B cell (primary cell): ENCODE measurements around the gene KLHL42. TPM values are rescaled to one million over a fixed set of nuclear protein-coding genes. Genes with fewer than 3 reads are reported as not detected.

Experiments
- ATAC-seq: fragments of 200-7000 bp; cut with Tn5 transposase; one replicate; pipeline ENCODE4 v1.10.0; 2021; ENCODE audit warnings: low read depth, mild to moderate bottlenecking, moderate number of reproducible peaks, moderate library complexity
- CTCF ChIA-PET: fragments of 350-600 bp; sonication (Branson Sonifier 250); formaldehyde crosslinking; loops from one replicate; lab custom pipeline; 2021; ENCODE audit warnings: antibody characterized with exemption, inconsistent platforms; lab: Charles Lee
- POLR2A ChIA-PET: fragments of 350-600 bp; sonication (Branson Sonifier 250); formaldehyde crosslinking; loops from one replicate; lab custom pipeline; 2021; ENCODE audit warnings: antibody characterized with exemption; lab: Charles Lee
- DNase-seq: peaks from one replicate; pipeline ENCODE4 v3.0.0; 2013
- H2AFZ ChIP-seq: 2 replicates; pipeline ENCODE4 v1.6.1; 2012; ENCODE audit warnings: mild to moderate bottlenecking, low read depth, low read length; ENCODE audit not compliant: insufficient read depth, poor library complexity, severe bottlenecking
- H3K27ac ChIP-seq, 2 donors: 1 replicate in 1 of 2; 2 replicates in 1 of 2; pipeline ENCODE4 v1.5.1; 2012 to 2013; ENCODE audit warnings: low read length in 2 of 2, mild to moderate bottlenecking in 2 of 2, moderate library complexity in 1 of 2
- H3K27me3 ChIP-seq, 4 experiments: fragments of 200-600 bp in 1 of 4; sonication (generic) in 1 of 4; replicated peaks in 1 of 4; 1 replicate in 2 of 4; 2 replicates in 2 of 4; pipeline versions ENCODE4 v1.6.1 to v1.7.0; 2013 to 2016; ENCODE audit warnings: low read length in 3 of 4, mild to moderate bottlenecking in 2 of 4, mixed read lengths in 1 of 4, moderate library complexity in 1 of 4; ENCODE audit not compliant: insufficient read depth in 4 of 4, control insufficient read depth in 3 of 4; ENCODE audit errors: control extremely low read depth in 1 of 4
- H3K36me3 ChIP-seq, 2 experiments: replicated peaks in 1 of 2; 1 replicate in 1 of 2; 2 replicates in 1 of 2; pipeline versions ENCODE4 v1.6.1 to v1.7.1; 2013; ENCODE audit warnings: low read length in 1 of 2; ENCODE audit not compliant: insufficient read depth in 2 of 2, control insufficient read depth in 1 of 2; ENCODE audit errors: control extremely low read depth in 1 of 2, extremely low read depth in 1 of 2
- H3K4me1 ChIP-seq, 2 donors: fragments of 200-600 bp in 1 of 2; sonication (generic) in 1 of 2; 1 replicate in 1 of 2; 2 replicates in 1 of 2; pipeline versions ENCODE4 v1.5.1 to v1.6.1; 2013 to 2017; ENCODE audit warnings: low read length in 2 of 2; ENCODE audit not compliant: control insufficient read depth in 2 of 2, insufficient read depth in 2 of 2
- H3K4me2 ChIP-seq: replicated peaks from 2 replicates; pipeline ENCODE3; 2012; ENCODE audit warnings: mild to moderate bottlenecking, low read depth, low read length; ENCODE audit not compliant: poor library complexity, severe bottlenecking
- H3K4me3 ChIP-seq, 5 experiments: fragments of 200-600 bp in 1 of 5; sonication (generic) in 1 of 5; 1 replicate in 3 of 5; 2 replicates in 2 of 5; pipeline versions ENCODE4 v1.5.1 to v1.7.0; 2011 to 2016; ENCODE audit warnings: low read length in 4 of 5, mild to moderate bottlenecking in 4 of 5, low read depth in 2 of 5, control low read depth in 1 of 5, moderate library complexity in 1 of 5; ENCODE audit not compliant: insufficient read depth in 1 of 5; ENCODE audit errors: control extremely low read depth in 1 of 5, extremely low read depth in 1 of 5
- H3K79me2 ChIP-seq: fragments of 200-600 bp; sonication (generic); one replicate; pipeline ENCODE4 v1.6.0; 2016; ENCODE audit warnings: low read length; ENCODE audit not compliant: control insufficient read depth, insufficient read depth
- H3K9ac ChIP-seq: fragments of 200-600 bp; sonication (generic); 2 replicates; pipeline ENCODE4 v1.6.1; 2017; ENCODE audit warnings: mild to moderate bottlenecking, low read length, moderate library complexity
- H3K9me3 ChIP-seq, 3 donors: one replicate each; pipeline versions ENCODE4 v1.6.1 to v1.7.1; 2013; ENCODE audit warnings: low read length in 2 of 3; ENCODE audit not compliant: control insufficient read depth in 2 of 3, insufficient read depth in 1 of 3; ENCODE audit errors: control extremely low read depth in 1 of 3
- H4K20me1 ChIP-seq: 2 replicates; pipeline ENCODE4 v1.6.0; 2012; ENCODE audit warnings: mild to moderate bottlenecking, low read length; ENCODE audit not compliant: insufficient read depth, control insufficient read depth, poor library complexity, severe bottlenecking
- H3K27ac Mint-ChIP-seq: one replicate; pipeline ENCODE4 v1.8.0; 2021; ENCODE audit warnings: mixed read lengths
- H3K27me3 Mint-ChIP-seq: one replicate; pipeline ENCODE4 v1.8.0; 2021; ENCODE audit warnings: mixed read lengths
- H3K4me1 Mint-ChIP-seq: one replicate; pipeline ENCODE4 v1.8.0; 2021; ENCODE audit warnings: mixed read lengths
- H3K4me3 Mint-ChIP-seq: one replicate; pipeline ENCODE4 v1.8.0; 2021; ENCODE audit warnings: mixed read lengths
- H3K9me3 Mint-ChIP-seq: one replicate; pipeline ENCODE4 v1.8.0; 2022; ENCODE audit warnings: mixed read lengths; ENCODE audit not compliant: insufficient read depth
- CTCF ChIP-seq: fragments of 200-600 bp; IDR thresholded peaks from one replicate; pipeline ENCODE4 v1.8.0; 2022; ENCODE audit warnings: antibody characterized with exemption, mild to moderate bottlenecking
- EZH2 ChIP-seq: IDR thresholded peaks from 2 replicates; pipeline ENCODE4 v1.6.1; 2012; ENCODE audit warnings: borderline replicate concordance, low read depth, mild to moderate bottlenecking, moderate library complexity, low read length; ENCODE audit not compliant: insufficient read depth, poor library complexity, severe bottlenecking
- WGBS: methylation state at CpG from one replicate; pipeline ENCODE4 v1.1.5; 2013; ENCODE audit warnings: missing lambda C conversion rate; ENCODE audit not compliant: insufficient coverage; 5-methylcytosine and 5-hydroxymethylcytosine counted together
- intact Hi-C: fragments of 100-400 bp; cut with micrococcal nuclease; formaldehyde crosslinking; loops from one replicate; pipeline ENCODE4 v1.10.0; 2022
- polyA plus RNA-seq: library from polyadenylated mRNA; depleted of rRNA; stranded (reverse); fragments of >200 nt; gene quantifications from 2 replicates; pipeline ENCODE4 v1.2.3, GENCODE V29; 2012
- total RNA-seq, 2 donors: library from RNA; stranded (reverse); fragments of 120-200 nt in 1 of 2; gene quantifications; 1 replicate in 1 of 2; 2 replicates in 1 of 2; pipeline versions ENCODE4 v1.2.3 to v1.2.4, GENCODE V29; 2013 to 2022

Gene KLHL42
- total and polyA plus RNA-seq, 2 donors (not counting 1 experiment from before 2014, with no cell fraction given) = 11.5 to 20.5 TPM

GRCh38 chr12:27808841-27809240, 28.8 kb downstream of the KLHL42 start:
- H3K36me3 ChIP-seq = no peaks in the 10 kb centered on the region
- H3K9me3 ChIP-seq = no peaks in the 10 kb centered on the region
- TF ChIP-seq CTCF (no peak), EZH2 (no peak)
- ChIA-PET CTCF (interaction anchor here (0.7 kb wide), 1 partner anchor 69 kb away, joined by 3 read pairs; no protein-coding TSS in a partner anchor), POLR2A (no interaction called here)
- H3K27me3 Mint-ChIP-seq = peaks cover 12% of the 10 kb centered on the region
- no peaks in the 10 kb centered on the region for H3K27me3 ChIP-seq
- no peak overlapping the region for H2AFZ ChIP-seq
- no peaks in the 10 kb centered on the region for H3K79me2 ChIP-seq
- WGBS = 55% methylated on average over 4 of the region's 6 CpGs
- H4K20me1 ChIP-seq = no peaks in the 10 kb centered on the region
- no peaks in the 10 kb centered on the region for H3K9me3 Mint-ChIP-seq
- no peak overlapping the region for H3K4me3 Mint-ChIP-seq
- no peak overlapping the region for H3K9ac ChIP-seq
- intact Hi-C loops = no loop called here
- H3K27ac ChIP-seq = no peak overlapping the region
- no peak overlapping the region for H3K4me3 ChIP-seq
- H3K27ac Mint-ChIP-seq = no peak overlapping the region
- no peaks in the 10 kb centered on the region for H3K4me1 Mint-ChIP-seq
- H3K4me1 ChIP-seq = no peaks in the 10 kb centered on the region
- ATAC-seq (no peak), DNase-seq (no peak)
- no peak overlapping the region for H3K4me2 ChIP-seq

GRCh38 chr12:27810756-27811155, 30.7 kb downstream of the KLHL42 start:
- Mint-ChIP-seq H3K9me3 (no peaks in the 10 kb centered on the region), H3K4me1 (peaks cover 2% of the 10 kb centered on the region), H3K4me3 (no peak overlapping the region), H3K27ac (no peak overlapping the region), H3K27me3 (peaks cover 12% of the 10 kb centered on the region)
- 98% methylated on average over 4 of the region's 4 CpGs for WGBS
- no peak overlapping the region for H3K4me3 ChIP-seq
- ChIA-PET POLR2A (no interaction called here), CTCF (interaction anchor here (2.0 kb wide), 1 partner anchor 10 kb away, joined by 12 read pairs; no protein-coding TSS in a partner anchor)
- no peak for ATAC-seq
- H2AFZ ChIP-seq = no peak overlapping the region
- TF ChIP-seq EZH2 (no peak), CTCF (no peak)
- no peaks in the 10 kb centered on the region for H3K27me3 ChIP-seq
- no peaks in the 10 kb centered on the region for H3K36me3 ChIP-seq
- no peaks in the 10 kb centered on the region for H3K4me1 ChIP-seq
- H3K27ac ChIP-seq = no peak overlapping the region
- no peaks in the 10 kb centered on the region for H3K9me3 ChIP-seq
- H3K4me2 ChIP-seq = no peak overlapping the region
- H3K9ac ChIP-seq = no peak overlapping the region
- no peak for DNase-seq
- H4K20me1 ChIP-seq = no peaks in the 10 kb centered on the region
- intact Hi-C loops = no loop called here
- no peaks in the 10 kb centered on the region for H3K79me2 ChIP-seq
